Measurements from ENCODE around the gene PIH1D1. TPM values are rescaled to one million over a fixed set of nuclear protein-coding genes. Genes with fewer than 3 reads are reported as not detected.

Gene PIH1D1
- total and polyA plus RNA-seq, 2 donors (not counting 3 experiments of a cell fraction or from before 2014, with no cell fraction given), result 83.2 to 86.9 TPM

GRCh38 chr19:49481020-49481683 lies 29.5 kb upstream of the PIH1D1 start:
- Histone ChIP-seq H3K79me2 (ENCODE audit: control insufficient read depth, insufficient read depth, low read length) (no peaks in the 10 kb centered on the region), H4K20me1 (replicated peaks; ENCODE audit: control insufficient read depth, extremely low read depth, insufficient read depth, low read length) (no peaks in the 10 kb centered on the region), H3K27me3 (ENCODE audit: control insufficient read depth in 2 of 2, insufficient read depth in 2 of 2, low read length in 2 of 2) (no peaks in the 10 kb centered on the region), H2AFZ (ENCODE audit: low read depth, low read length) (no peak overlapping the region), H3K9me3 (replicated peaks; ENCODE audit: control insufficient read depth, insufficient read depth, low read length) (no peaks in the 10 kb centered on the region), H3K4me3 (replicated peaks in 1 of 3; ENCODE audit: insufficient read depth in 1 of 3, low read depth in 1 of 3, low read length in 3 of 3) (no peak overlapping the region), H3K4me2 (ENCODE audit: insufficient read depth, low read length) (no peak overlapping the region), H3K9me1 (replicated peaks; ENCODE audit: control insufficient read depth, extremely low read depth, insufficient read depth, low read length) (no peaks in the 10 kb centered on the region), H3K36me3 (ENCODE audit: control insufficient read depth in 2 of 2, extremely low read depth in 1 of 2, insufficient read depth in 2 of 2, low read length in 2 of 2) (no peaks in the 10 kb centered on the region), H3K9ac (replicated peaks; ENCODE audit: extremely low read depth, insufficient read depth, low read length) (no peak overlapping the region), H3K27ac (ENCODE audit: insufficient read depth, low read depth, low read length) (no peak overlapping the region), H3K4me1 (ENCODE audit: control insufficient read depth, extremely low read depth, insufficient read depth, low read length) (peaks cover 4% of the 10 kb centered on the region)
- ChIA-PET POLR2A (interaction anchor here (0.7 kb wide), 2 partner anchors 39 to 56 kb away, joined by 8 to 11 read pairs; no protein-coding TSS in a partner anchor), CTCF (interaction anchor here (1.0 to 1.2 kb wide), 3 partner anchors 15 to 89 kb away, joined by 3 to 4 read pairs (median 3); partner anchors contain the start of gene RPS11)
- FAIRE-seq (no peak), DNase-seq (ENCODE audit: low read depth, low spot score) (no peak)
- intact Hi-C loops (cut with micrococcal nuclease) (no loop called here), dilution Hi-C loops (cut with MboI; ENCODE audit: extremely low pct_ligation_motif_present, low sequenced_read_pairs) (no loop called here)
- no TSS peak for BruUV-seq (replicated peaks)
- TF ChIP-seq MYC (IDR thresholded peaks at IDR 0.05; ENCODE audit: low read depth, low read length), result no peak
- no peak for TF ChIP-seq EZH2 (IDR thresholded peaks at IDR 0.05; ENCODE audit: borderline replicate concordance, low read depth, low read length, severe bottlenecking)
- no peak for TF ChIP-seq POLR2AphosphoS5 (IDR thresholded peaks at IDR 0.05; ENCODE audit: insufficient read depth, low read depth, low read length)

DNA sequence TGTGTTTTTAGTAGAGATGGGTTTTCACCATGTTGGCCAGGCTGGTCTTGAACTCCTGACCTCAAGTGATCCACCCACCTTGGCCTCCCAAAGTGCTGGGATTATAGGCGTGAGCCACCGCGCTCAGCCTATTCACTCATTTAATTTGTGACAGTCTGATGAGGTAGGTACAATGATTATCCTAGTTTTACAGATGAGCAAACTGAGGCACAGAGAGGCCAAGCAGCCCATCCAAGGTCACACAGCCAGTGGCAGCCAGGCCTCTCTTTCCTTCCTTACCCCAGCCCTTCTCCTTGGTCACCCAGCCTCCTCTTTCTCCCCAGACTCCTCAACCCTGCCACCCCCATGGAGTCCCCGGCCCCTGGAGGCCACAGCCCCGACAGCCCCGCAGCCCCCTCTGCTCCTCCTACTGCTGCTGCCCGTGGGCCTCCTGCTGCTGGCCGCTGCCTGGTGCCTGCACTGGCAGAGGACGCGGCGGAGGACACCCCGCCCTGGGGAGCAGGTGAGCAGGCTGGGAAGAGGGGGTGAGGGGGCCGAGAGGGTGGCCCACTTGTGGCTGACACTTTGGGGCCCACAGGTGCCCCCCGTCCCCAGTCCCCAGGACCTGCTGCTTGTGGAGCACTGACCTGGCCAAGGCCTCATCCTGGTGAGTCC lies 28.5 kb upstream of the PIH1D1 start:
- Histone ChIP-seq H3K4me3 (replicated peaks in 1 of 3; ENCODE audit: insufficient read depth in 1 of 3, low read depth in 1 of 3, low read length in 3 of 3) (no peak overlapping the region), H2AFZ (ENCODE audit: low read depth, low read length) (no peak overlapping the region), H3K4me2 (ENCODE audit: insufficient read depth, low read length) (no peak overlapping the region), H3K27ac (ENCODE audit: insufficient read depth, low read depth, low read length) (no peak overlapping the region), H3K9me3 (replicated peaks; ENCODE audit: control insufficient read depth, insufficient read depth, low read length) (no peaks in the 10 kb centered on the region), H3K9me1 (replicated peaks; ENCODE audit: control insufficient read depth, extremely low read depth, insufficient read depth, low read length) (no peaks in the 10 kb centered on the region), H3K27me3 (ENCODE audit: control insufficient read depth in 2 of 2, insufficient read depth in 2 of 2, low read length in 2 of 2) (no peaks in the 10 kb centered on the region), H3K4me1 (ENCODE audit: control insufficient read depth, extremely low read depth, insufficient read depth, low read length) (peaks cover 4% of the 10 kb centered on the region), H4K20me1 (replicated peaks; ENCODE audit: control insufficient read depth, extremely low read depth, insufficient read depth, low read length) (no peaks in the 10 kb centered on the region), H3K79me2 (ENCODE audit: control insufficient read depth, insufficient read depth, low read length) (no peaks in the 10 kb centered on the region), H3K36me3 (ENCODE audit: control insufficient read depth in 2 of 2, extremely low read depth in 1 of 2, insufficient read depth in 2 of 2, low read length in 2 of 2) (no peaks in the 10 kb centered on the region), H3K9ac (replicated peaks; ENCODE audit: extremely low read depth, insufficient read depth, low read length) (no peak overlapping the region)
- FAIRE-seq (no peak), DNase-seq (ENCODE audit: low read depth, low spot score) (no peak)
- no TSS peak for BruUV-seq (replicated peaks)
- dilution Hi-C loops (cut with MboI; ENCODE audit: extremely low pct_ligation_motif_present, low sequenced_read_pairs), result no loop called here
- CTCF ChIA-PET, result no interaction called here
- TF ChIP-seq EZH2 (IDR thresholded peaks at IDR 0.05; ENCODE audit: borderline replicate concordance, low read depth, low read length, severe bottlenecking) (no peak), GATA2 (IDR thresholded peaks at IDR 0.05; ENCODE audit: insufficient read depth, insufficient read length, low read depth, low read length) (no peak), CTCF (IDR thresholded peaks at IDR 0.05; ENCODE audit: extremely low read depth in 1 of 2, insufficient read depth in 1 of 2, low read depth in 1 of 2, low read length in 2 of 2) (no peak), JUN (IDR thresholded peaks at IDR 0.05; ENCODE audit: borderline replicate concordance, insufficient read depth, insufficient read length, low read depth) (no peak), MYC (IDR thresholded peaks at IDR 0.05; ENCODE audit: low read depth, low read length) (no peak), POLR2AphosphoS5 (IDR thresholded peaks at IDR 0.05; ENCODE audit: insufficient read depth, low read depth, low read length) (no peak)
- TF ChIP-seq, protein P1, sequence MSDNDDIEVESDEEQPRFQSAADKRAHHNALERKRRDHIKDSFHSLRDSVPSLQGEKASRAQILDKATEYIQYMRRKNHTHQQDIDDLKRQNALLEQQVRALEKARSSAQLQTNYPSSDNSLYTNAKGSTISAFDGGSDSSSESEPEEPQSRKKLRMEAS (IDR thresholded peaks at IDR 0.05; ENCODE audit: insufficient read depth, insufficient read length), result no peak
- POLR2A ChIA-PET, result interaction anchor here (0.7 kb wide), 2 partner anchors 40 to 57 kb away, joined by 8 to 11 read pairs; no protein-coding TSS in a partner anchor
- intact Hi-C loops (cut with micrococcal nuclease), result no loop called here

All from endothelial cell of umbilical vein (primary cell).